Activated naive CD8-positive, alpha-beta T cell treated with anti-CD3 and anti-CD28 coated beads, Interleukin-2, amount 10 ng/mL, durations not matched to agents 7 days and 5 days (primary cell): ENCODE measurements around the gene MBL2. TPM values are rescaled to one million over a fixed set of nuclear protein-coding genes. Genes with fewer than 3 reads are reported as not detected.

Experiments used
- ATAC-seq: fragments of 150-1000 bp; cut with Tn5 transposase; one replicate; pipeline ENCODE4 v1.10.0; 2021; ENCODE audit warnings: low read depth, moderate library complexity
- POLR2A ChIA-PET: fragments of 350-600 bp; sonication (Branson Sonifier 250); formaldehyde crosslinking; loops from one replicate; lab custom pipeline; 2021; ENCODE audit warnings: antibody characterized with exemption; lab: Charles Lee
- DNase-seq: peaks from one replicate; pipeline ENCODE4 v3.0.0; 2021
- H3K27ac Mint-ChIP-seq: one replicate; pipeline ENCODE4 v1.8.0; 2022; ENCODE audit warnings: mild to moderate bottlenecking, mixed read lengths
- H3K27me3 Mint-ChIP-seq: one replicate; pipeline ENCODE4 v1.8.0; 2022; ENCODE audit warnings: mild to moderate bottlenecking, moderate library complexity, mixed read lengths
- H3K36me3 Mint-ChIP-seq: one replicate; pipeline ENCODE4 v1.8.0; 2021; ENCODE audit warnings: mild to moderate bottlenecking, mixed read lengths
- H3K4me1 Mint-ChIP-seq: one replicate; pipeline ENCODE4 v1.8.0; 2021; ENCODE audit warnings: mixed read lengths
- H3K4me3 Mint-ChIP-seq: one replicate; pipeline ENCODE4 v1.8.0; 2022; ENCODE audit warnings: mild to moderate bottlenecking, moderate library complexity, mixed read lengths
- H3K9me3 Mint-ChIP-seq: one replicate; pipeline ENCODE4 v1.8.0; 2021; ENCODE audit warnings: mixed read lengths
- total RNA-seq, 2 experiments: library from RNA; stranded (reverse); gene quantifications; one replicate each; pipeline ENCODE4 v1.2.3, GENCODE V29; 2021

Gene MBL2
- total RNA-seq, 2 experiments from 2014 or later: not detected

DNA sequence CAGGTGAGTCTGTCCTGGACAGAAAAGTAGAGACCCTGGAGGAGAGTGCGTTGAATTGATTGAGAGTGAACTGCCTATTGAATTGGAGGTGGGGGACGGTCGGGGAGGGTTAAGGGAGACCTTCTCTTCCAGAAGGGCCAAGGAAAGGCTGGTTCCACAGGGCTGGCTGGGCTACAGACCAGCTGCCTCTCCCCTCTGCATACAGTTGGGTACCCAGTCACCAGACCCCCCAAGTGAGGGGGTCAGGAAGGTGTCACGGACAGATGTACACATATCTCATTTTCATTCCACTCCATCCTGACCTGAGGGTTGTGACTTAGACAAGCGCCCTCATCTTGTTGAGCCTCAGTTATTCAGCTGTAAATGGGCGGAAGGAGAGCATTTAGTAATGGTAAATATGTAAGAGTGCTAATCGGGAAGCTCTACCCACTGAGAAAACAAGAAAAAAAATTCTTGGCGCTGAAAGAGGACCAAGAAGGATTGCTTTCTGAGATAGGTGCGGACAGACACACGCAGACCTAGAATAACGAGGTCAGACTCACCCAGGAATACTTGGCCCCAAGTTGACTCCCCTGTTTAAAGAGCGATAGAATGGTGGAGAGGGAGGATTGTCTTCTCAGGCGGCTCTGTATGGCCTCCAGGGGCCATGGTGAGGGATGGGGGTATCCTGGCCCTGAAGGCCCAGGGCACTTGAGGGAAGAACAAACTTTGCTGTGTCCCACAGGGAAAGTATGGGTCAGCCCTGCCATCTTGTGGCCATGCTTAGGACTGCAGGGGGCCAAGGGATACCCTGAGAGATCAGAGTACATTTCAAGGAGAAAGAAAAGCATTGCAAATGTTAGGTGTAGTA is 7.2 kb upstream of the MBL2 start:
- no peaks in the 10 kb centered on the region for H3K36me3 Mint-ChIP-seq
- POLR2A ChIA-PET: no interaction called here
- peak; percentile 63 for ATAC-seq
- H3K27ac Mint-ChIP-seq: no peak overlapping the region
- DNase-seq: peak; percentile 59
- no peaks in the 10 kb centered on the region for H3K4me1 Mint-ChIP-seq
- H3K9me3 Mint-ChIP-seq: no peaks in the 10 kb centered on the region
- no peaks in the 10 kb centered on the region for H3K27me3 Mint-ChIP-seq
- H3K4me3 Mint-ChIP-seq: no peak overlapping the region

DNA sequence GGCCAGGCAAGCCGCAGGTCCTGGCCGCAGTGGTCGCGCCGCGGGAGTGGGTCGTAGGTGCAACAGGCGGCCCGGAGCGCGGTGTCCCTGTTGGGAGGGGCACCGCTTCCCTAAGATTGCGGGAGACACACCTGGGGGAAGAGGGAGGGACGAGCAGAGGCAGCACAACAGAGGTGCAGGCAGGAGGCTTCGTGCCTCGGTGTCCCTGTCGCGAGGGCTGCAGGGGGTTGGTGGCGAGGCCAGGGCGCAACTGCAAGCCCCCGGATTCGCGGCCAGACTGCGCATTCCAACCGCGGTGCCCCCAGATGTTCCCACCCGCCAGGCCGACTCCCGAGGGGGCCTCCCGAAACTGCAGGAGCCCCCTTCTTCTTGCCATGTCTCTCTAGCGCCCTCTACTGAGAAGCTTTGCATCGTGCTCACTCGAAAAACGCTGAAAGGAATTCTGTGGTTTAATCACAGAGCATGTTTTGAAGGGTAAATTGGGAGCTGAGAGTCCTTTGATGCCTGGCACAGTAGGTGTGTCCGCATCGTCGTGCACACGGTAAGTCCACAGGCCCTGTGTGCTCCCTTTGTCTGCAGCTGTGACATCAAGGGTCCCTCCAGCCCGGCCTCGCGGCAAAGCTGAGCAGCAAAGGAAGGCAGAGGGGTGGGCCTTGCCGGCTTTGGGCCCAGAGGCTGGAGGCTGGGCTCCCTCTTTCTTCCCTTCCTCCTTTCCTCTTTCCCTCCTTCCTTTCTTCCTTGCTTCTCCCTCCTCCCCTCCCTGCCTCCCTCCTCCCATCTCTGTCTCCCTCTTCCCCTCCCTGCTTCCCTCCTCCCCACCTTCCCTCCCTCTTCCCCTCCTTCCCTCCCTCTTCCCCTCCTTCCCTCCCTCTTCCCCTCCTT is 6.2 kb upstream of the MBL2 start:
- Mint-ChIP-seq H3K9me3 (no peaks in the 10 kb centered on the region), H3K27me3 (no peaks in the 10 kb centered on the region), H3K4me3 (no peak overlapping the region), H3K4me1 (no peaks in the 10 kb centered on the region), H3K36me3 (no peaks in the 10 kb centered on the region), H3K27ac (no peak overlapping the region)
- no peak for ATAC-seq
- no peak for DNase-seq
- POLR2A ChIA-PET: no interaction called here

GRCh38 chr10:52777414-52777813 is 4.8 kb upstream of the MBL2 start:
- DNase-seq: no peak
- Mint-ChIP-seq H3K4me1 (no peaks in the 10 kb centered on the region), H3K4me3 (no peak overlapping the region)

DNA sequence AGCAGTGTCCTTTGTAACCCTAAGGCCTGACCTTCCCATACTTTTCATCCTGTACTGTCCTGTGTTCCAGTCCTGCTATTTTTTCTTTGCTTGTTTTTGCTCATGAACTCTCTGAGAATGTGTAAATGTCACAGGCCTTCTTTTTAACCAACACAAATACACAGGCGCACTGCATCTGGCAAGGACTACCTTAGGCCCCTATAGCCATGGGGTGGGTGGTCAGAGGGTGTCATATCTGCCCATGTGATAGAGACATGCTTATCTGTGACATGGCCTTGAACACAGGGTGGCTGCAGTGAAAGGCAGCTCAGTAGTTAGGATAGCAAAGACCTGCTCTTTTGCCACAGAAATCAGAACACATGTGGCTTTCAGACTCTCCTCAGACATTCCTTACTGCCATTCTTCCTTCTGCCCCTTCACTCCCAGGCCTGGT is 3.9 kb upstream of the MBL2 start:
- POLR2A ChIA-PET: no interaction called here
- ATAC-seq (no peak), DNase-seq (no peak)
- Mint-ChIP-seq H3K4me1 (no peaks in the 10 kb centered on the region), H3K27ac (no peak overlapping the region), H3K4me3 (no peak overlapping the region), H3K27me3 (no peaks in the 10 kb centered on the region), H3K9me3 (no peaks in the 10 kb centered on the region), H3K36me3 (no peaks in the 10 kb centered on the region)

More at GRCh38 chr10:52777414-52777813, 4.8 kb upstream of the MBL2 start:
- no peak for ATAC-seq
- POLR2A ChIA-PET: no interaction called here
- no peaks in the 10 kb centered on the region for H3K9me3 Mint-ChIP-seq
- H3K27me3 Mint-ChIP-seq: no peaks in the 10 kb centered on the region
- H3K36me3 Mint-ChIP-seq: no peaks in the 10 kb centered on the region
- H3K27ac Mint-ChIP-seq: no peak overlapping the region

DNA sequence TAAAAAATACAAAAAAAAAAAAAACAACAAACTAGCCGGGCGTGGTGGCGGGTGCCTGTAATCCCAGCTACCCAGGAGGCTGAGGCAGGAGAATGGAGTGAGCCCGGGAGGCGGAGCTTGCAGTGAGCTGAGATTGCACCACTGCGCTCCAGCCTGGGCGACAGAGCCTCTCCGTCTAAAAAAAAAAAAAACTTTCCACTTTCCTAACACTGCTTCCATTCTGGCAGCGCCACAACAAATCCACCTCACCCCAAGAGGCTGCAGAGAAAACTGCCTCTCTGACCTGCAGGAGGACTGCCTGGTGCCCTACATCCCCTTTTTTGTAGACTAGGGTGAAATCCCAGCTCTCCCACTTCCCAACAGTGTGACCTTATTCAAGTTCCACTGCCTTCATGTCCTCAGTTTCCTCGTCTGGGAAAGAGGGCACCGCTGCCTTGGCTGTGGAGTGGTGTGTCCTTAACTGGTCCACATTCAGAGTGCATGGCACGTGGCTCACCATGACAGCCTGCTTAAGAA is 2.6 kb upstream of the MBL2 start:
- no peak overlapping the region for H3K27ac Mint-ChIP-seq
- DNase-seq (no peak), ATAC-seq (no peak)
- H3K36me3 Mint-ChIP-seq: no peaks in the 10 kb centered on the region
- H3K27me3 Mint-ChIP-seq: no peaks in the 10 kb centered on the region
- H3K9me3 Mint-ChIP-seq: no peaks in the 10 kb centered on the region
- no peaks in the 10 kb centered on the region for H3K4me1 Mint-ChIP-seq
- POLR2A ChIA-PET: no interaction called here
- H3K4me3 Mint-ChIP-seq: no peak overlapping the region

GRCh38 chr10:52774600-52775106 is 2.1 kb upstream of the MBL2 start:
- no peak for ATAC-seq
- Mint-ChIP-seq H3K36me3 (no peaks in the 10 kb centered on the region), H3K4me1 (no peaks in the 10 kb centered on the region), H3K27ac (no peak overlapping the region), H3K27me3 (no peaks in the 10 kb centered on the region), H3K9me3 (no peaks in the 10 kb centered on the region), H3K4me3 (no peak overlapping the region)
- POLR2A ChIA-PET: no interaction called here
- no peak for DNase-seq

GRCh38 chr10:52774182-52774581 is 1.6 kb upstream of the MBL2 start:
- DNase-seq (no peak), ATAC-seq (no peak)
- H3K4me1 Mint-ChIP-seq: no peaks in the 10 kb centered on the region
- H3K36me3 Mint-ChIP-seq: no peaks in the 10 kb centered on the region
- POLR2A ChIA-PET: no interaction called here
- H3K27me3 Mint-ChIP-seq: no peaks in the 10 kb centered on the region
- H3K4me3 Mint-ChIP-seq: no peak overlapping the region
- no peaks in the 10 kb centered on the region for H3K9me3 Mint-ChIP-seq
- no peak overlapping the region for H3K27ac Mint-ChIP-seq

- H3K9me3 Mint-ChIP-seq: no peaks in the 10 kb centered on the region
- no peak overlapping the region for H3K27ac Mint-ChIP-seq
- no peak overlapping the region for H3K4me3 Mint-ChIP-seq
- DNase-seq (no peak), ATAC-seq (no peak)
- no peaks in the 10 kb centered on the region for H3K27me3 Mint-ChIP-seq
- POLR2A ChIA-PET: no interaction called here
- no peaks in the 10 kb centered on the region for H3K36me3 Mint-ChIP-seq
- H3K4me1 Mint-ChIP-seq: no peaks in the 10 kb centered on the region
Observed at GRCh38 chr10:52771534-52772445, 794 bp downstream of the MBL2 start.

GRCh38 chr10:52770904-52771303 is 1.7 kb downstream of the MBL2 start:
- no peaks in the 10 kb centered on the region for H3K4me1 Mint-ChIP-seq
- H3K4me3 Mint-ChIP-seq: no peak overlapping the region
- ATAC-seq: no peak
- no peak for DNase-seq
- H3K27me3 Mint-ChIP-seq: no peaks in the 10 kb centered on the region
- POLR2A ChIA-PET: no interaction called here
- no peaks in the 10 kb centered on the region for H3K9me3 Mint-ChIP-seq
- H3K36me3 Mint-ChIP-seq: no peaks in the 10 kb centered on the region
- no peak overlapping the region for H3K27ac Mint-ChIP-seq

GRCh38 chr10:52769966-52770365 is 2.6 kb downstream of the MBL2 start:
- ATAC-seq: no peak
- H3K27ac Mint-ChIP-seq: no peak overlapping the region
- no peaks in the 10 kb centered on the region for H3K9me3 Mint-ChIP-seq
- H3K36me3 Mint-ChIP-seq: no peaks in the 10 kb centered on the region
- no peak for DNase-seq
- no peak overlapping the region for H3K4me3 Mint-ChIP-seq
- POLR2A ChIA-PET: no interaction called here
- H3K4me1 Mint-ChIP-seq: no peaks in the 10 kb centered on the region
- no peaks in the 10 kb centered on the region for H3K27me3 Mint-ChIP-seq

GRCh38 chr10:52768001-52768532 is 4.5 kb downstream of the MBL2 start:
- no peaks in the 10 kb centered on the region for H3K9me3 Mint-ChIP-seq
- DNase-seq: no peak
- H3K4me1 Mint-ChIP-seq: no peaks in the 10 kb centered on the region
- POLR2A ChIA-PET: no interaction called here
- no peaks in the 10 kb centered on the region for H3K27me3 Mint-ChIP-seq
- H3K4me3 Mint-ChIP-seq: no peak overlapping the region
- H3K27ac Mint-ChIP-seq: no peak overlapping the region
- H3K36me3 Mint-ChIP-seq: no peaks in the 10 kb centered on the region
- no peak for ATAC-seq

DNA sequence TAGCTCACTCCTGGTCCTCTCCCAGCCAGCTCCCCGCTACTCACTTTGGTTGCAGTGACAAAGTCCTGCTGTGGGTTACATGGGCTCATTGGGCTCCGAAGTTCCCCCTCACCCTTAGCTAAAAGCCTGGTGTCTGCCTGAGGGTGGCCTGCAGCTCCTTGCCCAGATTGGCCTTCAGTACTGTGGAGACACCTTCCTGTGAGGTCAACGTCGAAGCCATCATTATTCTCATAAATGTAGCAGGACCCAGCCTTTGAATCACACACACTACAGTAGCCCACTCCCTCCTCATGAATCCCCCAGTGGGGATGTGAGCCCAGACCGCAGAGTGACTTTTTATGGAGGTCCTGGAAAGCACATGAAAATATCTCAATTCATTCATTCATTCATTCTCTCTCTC is 10.5 kb downstream of the MBL2 start:
- H3K27me3 Mint-ChIP-seq: no peaks in the 10 kb centered on the region
- no peaks in the 10 kb centered on the region for H3K9me3 Mint-ChIP-seq
- POLR2A ChIA-PET: no interaction called here
- ATAC-seq: no peak
- DNase-seq: no peak
- no peaks in the 10 kb centered on the region for H3K36me3 Mint-ChIP-seq
- no peak overlapping the region for H3K4me3 Mint-ChIP-seq
- H3K4me1 Mint-ChIP-seq: no peaks in the 10 kb centered on the region
- H3K27ac Mint-ChIP-seq: no peak overlapping the region
